HG02610 (cell line): Measurements from ENCODE around the gene LARP7.
"Not testable (repeated sequence)": the region's sequence is repeated elsewhere in the genome, so short reads cannot be mapped to it uniquely, and the experiment has no call there.

ENCODE experiments used
- ATAC-seq: cut with Tn5 transposase; IDR thresholded peaks from one replicate; pipeline ENCODE4 v1.9.1; 2021; ENCODE audit warnings: mild to moderate bottlenecking, moderate library complexity; ENCODE audit not compliant: unreplicated experiment

LARP7 gene

GRCh38 chr4:112649055-112649408 lies 12.1 kb downstream of the LARP7 start:
- ATAC-seq: no peak

- ATAC-seq: no peak
Observed at GRCh38 chr4:112650332-112650731, 13.4 kb downstream of the LARP7 start.

- ATAC-seq: no peak
Observed at GRCh38 chr4:112651641-112652040, 14.7 kb downstream of the LARP7 start.

- no peak for ATAC-seq
Observed at GRCh38 chr4:112652216-112652615, 15.3 kb downstream of the LARP7 start.

GRCh38 chr4:112655270-112655669 lies 18.3 kb downstream of the LARP7 start:
- ATAC-seq: no peak

- ATAC-seq: not testable (repeated sequence)
Observed at GRCh38 chr4:112656115-112656514, 19.2 kb downstream of the LARP7 start.

GRCh38 chr4:112664611-112665010 lies 27.7 kb downstream of the LARP7 start:
- no peak for ATAC-seq

- no peak for ATAC-seq
Observed at GRCh38 chr4:112668131-112668530, 31.2 kb downstream of the LARP7 start.

GRCh38 chr4:112673076-112673475 lies 36.1 kb downstream of the LARP7 start:
- ATAC-seq: no peak

GRCh38 chr4:112673686-112674085 lies 36.7 kb downstream of the LARP7 start:
- no peak for ATAC-seq

GRCh38 chr4:112674376-112674775 lies 37.4 kb downstream of the LARP7 start:
- ATAC-seq: no peak

GRCh38 chr4:112677519-112678091 lies 40.7 kb downstream of the LARP7 start:
- ATAC-seq: no peak

- no peak for ATAC-seq
Observed at GRCh38 chr4:112680996-112681395, 44.1 kb downstream of the LARP7 start.

- ATAC-seq: no peak
Observed at GRCh38 chr4:112693507-112693906, 56.6 kb downstream of the LARP7 start.

- no peak for ATAC-seq
Observed at GRCh38 chr4:112700679-112701078, 63.7 kb downstream of the LARP7 start.

GRCh38 chr4:112702892-112703291 lies 65.9 kb downstream of the LARP7 start:
- ATAC-seq: no peak

- no peak for ATAC-seq
Observed at GRCh38 chr4:112704322-112704721, 67.4 kb downstream of the LARP7 start.

- ATAC-seq: peak; percentile 25
Observed at GRCh38 chr4:112704991-112705845, 68.3 kb downstream of the LARP7 start.

- ATAC-seq: peak; percentile 50
Observed at GRCh38 chr4:112705891-112706839, 69.2 kb downstream of the LARP7 start.

- ATAC-seq: no peak
Observed at GRCh38 chr4:112706840-112707207, 69.9 kb downstream of the LARP7 start.
